Measurements from ENCODE around the gene TBX1. TPM values are rescaled to one million over a fixed set of nuclear protein-coding genes. Genes with fewer than 3 reads are reported as not detected.

Gene TBX1
- total and polyA plus RNA-seq, 8 donors, result 0.43 to 1.1 (median 0.68) TPM; not detected in 4

GRCh38 chr22:19793661-19794310 lies 33.2 kb downstream of the TBX1 start:
- H3K36me3 ChIP-seq, result peaks cover 0 to 17% (median 1%) of the 10 kb centered on the region in 4 donors
- intact Hi-C loops (cut with DNase I; ENCODE audit: low total_unique reads), result no loop called here
- no peaks in the 10 kb centered on the region for H3K27me3 ChIP-seq
- H3K27ac ChIP-seq, result no peak overlapping the region
- H3K4me3 ChIP-seq, result no peak overlapping the region
- WGBS, 5 donors, result 64 to 90% (median 89%) methylated on average over 2 of the region's 2 CpGs
- no peaks in the 10 kb centered on the region for H3K4me1 ChIP-seq
- peaks cover 0 to 14% (median 6%) of the 10 kb centered on the region in 4 donors for H3K9me3 ChIP-seq
- no peak for DNase-seq
- no peak for TF ChIP-seq CTCF (IDR thresholded peaks at IDR 0.05)
- TF ChIP-seq POLR2A (IDR thresholded peaks at IDR 0.05), result no peak
- TF ChIP-seq POLR2AphosphoS5 (IDR thresholded peaks at IDR 0.05), result no peak
- no peak for TF ChIP-seq EP300 (IDR thresholded peaks at IDR 0.05)

GRCh38 chr22:19795617-19796008 lies 35.0 kb downstream of the TBX1 start:
- no peak for DNase-seq
- Histone ChIP-seq H3K4me3 (no peak overlapping the region), H3K4me1 (no peaks in the 10 kb centered on the region), H3K9me3 (peaks cover 0 to 14% (median 6%) of the 10 kb centered on the region in 4 donors), H3K27me3 (no peaks in the 10 kb centered on the region), H3K36me3 (peaks cover 0 to 25% (median 7%) of the 10 kb centered on the region in 4 donors), H3K27ac (no peak overlapping the region)
- intact Hi-C loops (cut with DNase I; ENCODE audit: low total_unique reads), result no loop called here
- 88 to 92% (median 89%) methylated on average over 6 of the region's 6 CpGs for WGBS, 5 donors
- TF ChIP-seq POLR2AphosphoS5 (IDR thresholded peaks at IDR 0.05), result no peak
- no peak for TF ChIP-seq POLR2A (IDR thresholded peaks at IDR 0.05)
- TF ChIP-seq CTCF (IDR thresholded peaks at IDR 0.05), result no peak
- TF ChIP-seq EP300 (IDR thresholded peaks at IDR 0.05), result no peak

GRCh38 chr22:19796160-19796559 lies 35.6 kb downstream of the TBX1 start:
- H3K27me3 ChIP-seq, result no peaks in the 10 kb centered on the region
- WGBS, 5 donors, result 82 to 88% (median 84%) methylated on average over 7 of the region's 7 CpGs
- no peak overlapping the region for H3K27ac ChIP-seq
- DNase-seq, result no peak
- H3K9me3 ChIP-seq, result peaks cover 0 to 14% (median 6%) of the 10 kb centered on the region in 4 donors
- no peak overlapping the region for H3K4me3 ChIP-seq
- TF ChIP-seq CTCF (IDR thresholded peaks at IDR 0.05) (no peak), POLR2AphosphoS5 (IDR thresholded peaks at IDR 0.05) (no peak), EP300 (IDR thresholded peaks at IDR 0.05) (no peak), POLR2A (IDR thresholded peaks at IDR 0.05) (no peak)
- H3K36me3 ChIP-seq, result peaks cover 0 to 25% (median 8%) of the 10 kb centered on the region in 4 donors
- intact Hi-C loops (cut with DNase I; ENCODE audit: low total_unique reads), result no loop called here
- H3K4me1 ChIP-seq, result no peaks in the 10 kb centered on the region

- DNase-seq, result no peak
- H3K27me3 ChIP-seq, result no peaks in the 10 kb centered on the region
- H3K36me3 ChIP-seq, result peaks cover 0 to 22% (median 12%) of the 10 kb centered on the region in 4 donors
- WGBS, 5 donors, result 76 to 83% (median 79%) methylated on average over 22 to 24 of the region's 24 CpGs
- H3K4me1 ChIP-seq, result no peaks in the 10 kb centered on the region
- no peak overlapping the region for H3K27ac ChIP-seq
- H3K4me3 ChIP-seq, result no peak overlapping the region
- H3K9me3 ChIP-seq, result peaks cover 0 to 7% (median 3%) of the 10 kb centered on the region in 4 donors
- intact Hi-C loops (cut with DNase I; ENCODE audit: low total_unique reads), result no loop called here
- TF ChIP-seq POLR2A (IDR thresholded peaks at IDR 0.05) (no peak), POLR2AphosphoS5 (IDR thresholded peaks at IDR 0.05) (no peak), EP300 (IDR thresholded peaks at IDR 0.05) (no peak), CTCF (IDR thresholded peaks at IDR 0.05) (no peak)
Measured at GRCh38 chr22:19797086-19798002, 36.8 kb downstream of the TBX1 start.

All from stomach (tissue), 9 donors.